ENCODE measurements around the gene P2RX4. TPM values are rescaled to one million over a fixed set of nuclear protein-coding genes. Genes with fewer than 3 reads are reported as not detected.
A peak's percentile ranks its signal among the peaks of the same experiment; 100 is the strongest.
"Not testable (repeated sequence)": the region's sequence is repeated elsewhere in the genome, so short reads cannot be mapped to it uniquely, and the experiment has no call there.

Gene P2RX4
- total RNA-seq, 4 donors from 2014 or later = 46.3 to 107 (median 65.3) TPM

DNA sequence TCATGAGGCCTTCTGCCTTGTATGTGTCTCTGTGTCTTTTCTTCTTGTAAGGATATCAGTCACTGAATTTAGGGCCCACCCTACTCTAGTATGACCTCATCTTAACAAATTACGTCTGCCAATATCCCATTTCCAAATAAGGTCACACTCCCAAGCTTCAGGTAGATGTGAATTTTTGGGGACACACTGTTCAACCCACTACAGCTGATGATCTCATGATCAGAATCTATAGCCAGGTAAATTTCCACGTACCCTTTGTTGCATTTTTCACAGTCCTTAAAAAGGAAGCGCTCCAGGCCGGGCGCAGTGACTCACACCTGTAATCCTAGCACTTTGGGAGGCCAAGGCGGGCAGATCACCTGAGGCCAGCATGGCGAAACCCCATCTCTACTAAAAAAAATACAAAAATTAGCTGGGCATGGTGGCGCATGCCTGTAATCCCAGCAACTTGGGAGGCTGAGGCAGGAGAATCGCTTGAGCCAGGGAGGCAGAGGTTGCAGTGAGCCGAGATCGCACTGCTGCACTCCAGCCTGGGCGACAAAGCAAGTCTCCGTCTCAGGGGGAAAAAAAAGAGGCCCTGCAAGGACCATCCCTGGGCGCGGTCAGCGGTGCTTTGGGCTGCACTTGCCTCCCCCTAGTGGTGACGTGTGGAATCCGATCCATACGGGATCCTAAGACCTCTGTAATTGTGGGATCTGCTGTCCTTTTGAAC, 20.1 kb downstream of the P2RX4 start:
- peak in 2 of 3 donors; percentile 44 to 88 for TF ChIP-seq CTCF (IDR thresholded peaks at IDR 0.05)
- ATAC-seq (ENCODE audit: low FRiP score) = not testable (repeated sequence)
- peak; percentile 44 for DNase-seq (ENCODE audit: low spot score)

DNA sequence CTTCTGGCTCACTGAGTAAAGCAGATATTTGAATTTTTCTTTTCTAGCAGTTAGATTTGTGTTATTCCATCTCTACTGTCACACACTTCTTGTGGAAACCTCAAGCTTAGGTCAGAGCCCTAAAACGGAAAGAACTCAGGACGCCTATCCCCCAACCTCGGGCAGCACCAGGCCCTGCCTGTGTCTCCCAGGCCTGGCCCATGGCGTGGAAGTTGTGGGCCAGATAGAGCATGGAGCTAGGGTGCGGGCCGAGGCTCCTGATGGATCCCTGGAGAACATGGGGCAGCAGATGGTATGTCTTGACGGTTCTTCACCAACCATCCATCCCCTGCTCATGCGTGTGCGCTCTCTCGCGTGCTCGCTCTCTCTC, 20.6 kb downstream of the P2RX4 start:
- ATAC-seq (ENCODE audit: low FRiP score) = no peak
- no peak for DNase-seq (ENCODE audit: low spot score)
- TF ChIP-seq CTCF (IDR thresholded peaks at IDR 0.05) = no peak

DNA sequence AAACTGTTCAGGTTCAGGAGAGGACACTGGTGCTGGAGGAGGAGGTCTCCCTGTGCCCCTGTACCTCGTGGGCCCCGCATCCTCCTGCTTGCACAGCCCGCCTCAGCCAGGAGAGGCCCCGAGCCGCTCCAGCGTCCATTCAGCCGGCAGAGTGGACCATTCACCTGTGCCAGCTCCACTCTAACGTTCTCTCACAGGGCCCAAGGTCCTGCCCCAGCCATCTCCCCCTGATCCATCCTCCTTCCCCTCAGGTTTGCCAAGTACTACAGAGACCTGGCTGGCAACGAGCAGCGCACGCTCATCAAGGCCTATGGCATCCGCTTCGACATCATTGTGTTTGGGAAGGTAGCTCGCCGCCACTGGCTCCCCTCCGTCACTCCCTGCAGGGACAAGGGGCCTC, 22.2 kb downstream of the P2RX4 start:
- ATAC-seq (ENCODE audit: low FRiP score) = no peak
- no peak for TF ChIP-seq CTCF (IDR thresholded peaks at IDR 0.05)
- DNase-seq (ENCODE audit: low spot score) = no peak

DNA sequence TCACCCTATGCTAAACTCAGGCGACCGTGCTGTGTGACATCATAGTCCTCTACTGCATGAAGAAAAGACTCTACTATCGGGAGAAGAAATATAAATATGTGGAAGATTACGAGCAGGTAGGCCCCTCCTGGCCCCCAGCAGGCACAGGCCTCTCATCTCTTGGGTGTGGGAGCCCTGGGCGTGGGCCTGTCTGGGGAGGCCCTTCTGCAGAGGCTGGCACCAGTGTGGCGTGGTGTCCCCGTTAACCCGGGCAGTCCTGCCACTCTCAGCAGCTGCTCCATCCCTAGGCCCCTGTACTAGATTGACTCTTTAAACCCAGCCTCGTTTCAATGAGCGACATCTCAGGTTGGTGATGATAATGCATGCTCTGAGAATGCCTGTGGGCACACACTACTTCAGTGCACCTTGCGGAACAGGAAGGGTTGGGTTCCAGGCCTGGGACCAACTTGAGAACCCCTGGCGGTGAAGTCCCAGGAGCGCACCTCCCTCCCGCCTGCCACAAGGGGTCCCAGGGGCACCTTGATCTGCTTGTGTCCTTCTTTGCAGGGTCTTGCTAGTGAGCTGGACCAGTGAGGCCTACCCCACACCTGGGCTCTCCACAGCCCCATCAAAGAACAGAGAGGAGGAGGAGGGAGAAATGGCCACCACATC, 23.2 kb downstream of the P2RX4 start:
- no peak for TF ChIP-seq CTCF (IDR thresholded peaks at IDR 0.05)
- ATAC-seq (ENCODE audit: low FRiP score) (no peak), DNase-seq (ENCODE audit: low spot score) (no peak)

GRCh38 chr12:121233628-121234020, 23.7 kb downstream of the P2RX4 start:
- no peak for ATAC-seq (ENCODE audit: low FRiP score)
- no peak for TF ChIP-seq CTCF (IDR thresholded peaks at IDR 0.05)
- no peak for DNase-seq (ENCODE audit: low spot score)

DNA sequence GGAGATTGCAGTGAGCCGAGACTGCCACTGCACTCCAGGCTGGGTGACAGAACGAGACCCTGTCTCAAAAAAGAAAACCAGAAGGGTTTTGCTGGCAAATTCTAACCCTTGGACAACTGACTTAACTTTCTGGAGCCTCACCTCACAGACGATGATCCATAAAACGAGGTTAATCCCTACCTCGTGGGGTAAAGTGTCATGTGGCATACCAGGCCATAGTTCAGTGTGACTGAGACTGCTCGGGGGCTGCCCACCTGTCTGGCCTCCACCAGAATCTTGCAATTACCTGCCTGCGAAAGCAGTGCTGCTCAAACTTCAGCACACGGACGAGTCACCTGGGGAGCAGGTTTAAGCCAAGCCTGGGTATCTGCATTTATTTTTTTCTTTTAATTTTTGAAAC, 26.8 kb downstream of the P2RX4 start:
- no peak for TF ChIP-seq CTCF (IDR thresholded peaks at IDR 0.05)
- no peak for ATAC-seq (ENCODE audit: low FRiP score)
- DNase-seq (ENCODE audit: low spot score) = no peak

- DNase-seq (ENCODE audit: low spot score) = no peak
- ATAC-seq (ENCODE audit: low FRiP score) = no peak
- no peak for TF ChIP-seq CTCF (IDR thresholded peaks at IDR 0.05)
These were observed 27.5 kb downstream of the P2RX4 start for GRCh38 chr12:121237415-121237814.

Data from omental fat pad (tissue), 4 donors.